ENCODE measurements around the gene ADGRG4. TPM values are rescaled to one million over a fixed set of nuclear protein-coding genes. Genes with fewer than 3 reads are reported as not detected.

The ADGRG4 gene
- total RNA-seq, 2 experiments from 2014 or later = not detected

DNA sequence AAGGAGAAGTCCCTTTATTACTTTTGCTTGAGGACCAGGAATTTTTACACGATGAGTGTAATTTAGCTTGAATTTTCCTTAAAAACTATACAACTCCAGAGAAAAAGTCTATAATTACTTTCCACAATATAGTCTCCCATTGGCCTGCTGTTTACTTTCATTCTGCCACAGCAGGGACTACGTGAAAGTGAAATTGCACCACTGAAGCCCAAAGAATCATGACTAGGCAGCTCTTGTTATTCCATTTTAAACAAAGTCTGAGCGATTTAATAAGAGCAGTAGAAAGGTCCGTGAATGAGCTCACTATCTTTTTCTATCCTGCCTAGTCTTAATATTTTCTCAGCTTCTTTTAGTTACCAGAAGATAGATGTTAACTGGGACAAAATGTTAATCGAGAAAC, 68.6 kb downstream of the ADGRG4 start:
- Histone ChIP-seq H3K9me3 (ENCODE audit: control insufficient read depth in 1 of 2, insufficient read depth in 1 of 2, low read length in 2 of 2) (no peaks in the 10 kb centered on the region), H3K4me1 (ENCODE audit: insufficient read depth, low read length) (no peaks in the 10 kb centered on the region), H3K36me3 (ENCODE audit: insufficient read depth, low read length) (no peaks in the 10 kb centered on the region), H3K4me3 (ENCODE audit: low read length) (no peak overlapping the region), H3K27me3 (ENCODE audit: control insufficient read depth in 1 of 2, insufficient read depth in 2 of 2, low read length in 2 of 2) (no peaks in the 10 kb centered on the region), H3K27ac (ENCODE audit: low read depth in 1 of 2, low read length in 2 of 2) (no peak overlapping the region)
- TF ChIP-seq, protein P1, sequence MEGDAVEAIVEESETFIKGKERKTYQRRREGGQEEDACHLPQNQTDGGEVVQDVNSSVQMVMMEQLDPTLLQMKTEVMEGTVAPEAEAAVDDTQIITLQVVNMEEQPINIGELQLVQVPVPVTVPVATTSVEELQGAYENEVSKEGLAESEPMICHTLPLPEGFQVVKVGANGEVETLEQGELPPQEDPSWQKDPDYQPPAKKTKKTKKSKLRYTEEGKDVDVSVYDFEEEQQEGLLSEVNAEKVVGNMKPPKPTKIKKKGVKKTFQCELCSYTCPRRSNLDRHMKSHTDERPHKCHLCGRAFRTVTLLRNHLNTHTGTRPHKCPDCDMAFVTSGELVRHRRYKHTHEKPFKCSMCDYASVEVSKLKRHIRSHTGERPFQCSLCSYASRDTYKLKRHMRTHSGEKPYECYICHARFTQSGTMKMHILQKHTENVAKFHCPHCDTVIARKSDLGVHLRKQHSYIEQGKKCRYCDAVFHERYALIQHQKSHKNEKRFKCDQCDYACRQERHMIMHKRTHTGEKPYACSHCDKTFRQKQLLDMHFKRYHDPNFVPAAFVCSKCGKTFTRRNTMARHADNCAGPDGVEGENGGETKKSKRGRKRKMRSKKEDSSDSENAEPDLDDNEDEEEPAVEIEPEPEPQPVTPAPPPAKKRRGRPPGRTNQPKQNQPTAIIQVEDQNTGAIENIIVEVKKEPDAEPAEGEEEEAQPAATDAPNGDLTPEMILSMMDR (IDR thresholded peaks at IDR 0.05) = no peak
- ChIA-PET CTCF (no interaction called here), POLR2A (no interaction called here)
- no peak overlapping the region for H3K4me3 Mint-ChIP-seq
- ATAC-seq (ENCODE audit: poor library complexity) = no peak
- no peaks in the 10 kb centered on the region for H3K9me3 Mint-ChIP-seq
- peaks cover 18% of the 10 kb centered on the region for H3K27me3 Mint-ChIP-seq
- no peaks in the 10 kb centered on the region for H3K4me1 Mint-ChIP-seq (ENCODE audit: low read depth)
- no peaks in the 10 kb centered on the region for H3K36me3 Mint-ChIP-seq (ENCODE audit: low read depth)
- DNase-seq = no peak
- H3K27ac Mint-ChIP-seq = no peak overlapping the region
- intact Hi-C loops (cut with DNase I, micrococcal nuclease) = no loop called here

DNA sequence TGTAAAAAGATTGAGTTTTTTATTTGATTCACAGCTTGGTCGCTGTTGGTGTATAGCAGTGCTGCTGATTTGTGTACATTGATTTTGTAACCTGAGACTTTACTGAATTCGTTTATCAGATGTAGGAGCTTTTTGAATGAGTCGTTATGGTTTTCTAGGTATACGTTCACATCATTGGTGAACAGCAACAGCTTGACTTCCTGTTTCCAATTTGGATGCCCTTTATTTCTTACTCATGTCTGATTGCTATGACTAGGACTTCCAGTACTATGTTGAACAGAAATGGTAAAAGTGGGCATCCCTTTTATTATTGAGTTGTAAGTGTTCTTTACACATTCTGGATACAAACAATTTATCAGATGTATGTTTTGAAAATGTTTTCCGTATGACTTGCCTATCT, 76.0 kb downstream of the ADGRG4 start:
- Histone ChIP-seq H3K4me1 (ENCODE audit: insufficient read depth, low read length) (no peaks in the 10 kb centered on the region), H3K9me3 (ENCODE audit: control insufficient read depth in 1 of 2, insufficient read depth in 1 of 2, low read length in 2 of 2) (no peaks in the 10 kb centered on the region), H3K27me3 (ENCODE audit: control insufficient read depth in 1 of 2, insufficient read depth in 2 of 2, low read length in 2 of 2) (no peaks in the 10 kb centered on the region), H3K27ac (ENCODE audit: low read depth in 1 of 2, low read length in 2 of 2) (no peak overlapping the region), H3K4me3 (ENCODE audit: low read length) (no peak overlapping the region), H3K36me3 (ENCODE audit: insufficient read depth, low read length) (no peaks in the 10 kb centered on the region)
- Mint-ChIP-seq H3K9me3 (no peaks in the 10 kb centered on the region), H3K4me3 (no peak overlapping the region), H3K4me1 (ENCODE audit: low read depth) (no peaks in the 10 kb centered on the region), H3K27ac (no peak overlapping the region), H3K36me3 (ENCODE audit: low read depth) (no peaks in the 10 kb centered on the region), H3K27me3 (peaks cover 6% of the 10 kb centered on the region)
- DNase-seq (no peak), ATAC-seq (ENCODE audit: poor library complexity) (no peak)
- CTCF ChIA-PET = no interaction called here
- POLR2A ChIA-PET = no interaction called here
- intact Hi-C loops (cut with DNase I, micrococcal nuclease) = no loop called here
- TF ChIP-seq, protein P1 (IDR thresholded peaks at IDR 0.05) = no peak

DNA sequence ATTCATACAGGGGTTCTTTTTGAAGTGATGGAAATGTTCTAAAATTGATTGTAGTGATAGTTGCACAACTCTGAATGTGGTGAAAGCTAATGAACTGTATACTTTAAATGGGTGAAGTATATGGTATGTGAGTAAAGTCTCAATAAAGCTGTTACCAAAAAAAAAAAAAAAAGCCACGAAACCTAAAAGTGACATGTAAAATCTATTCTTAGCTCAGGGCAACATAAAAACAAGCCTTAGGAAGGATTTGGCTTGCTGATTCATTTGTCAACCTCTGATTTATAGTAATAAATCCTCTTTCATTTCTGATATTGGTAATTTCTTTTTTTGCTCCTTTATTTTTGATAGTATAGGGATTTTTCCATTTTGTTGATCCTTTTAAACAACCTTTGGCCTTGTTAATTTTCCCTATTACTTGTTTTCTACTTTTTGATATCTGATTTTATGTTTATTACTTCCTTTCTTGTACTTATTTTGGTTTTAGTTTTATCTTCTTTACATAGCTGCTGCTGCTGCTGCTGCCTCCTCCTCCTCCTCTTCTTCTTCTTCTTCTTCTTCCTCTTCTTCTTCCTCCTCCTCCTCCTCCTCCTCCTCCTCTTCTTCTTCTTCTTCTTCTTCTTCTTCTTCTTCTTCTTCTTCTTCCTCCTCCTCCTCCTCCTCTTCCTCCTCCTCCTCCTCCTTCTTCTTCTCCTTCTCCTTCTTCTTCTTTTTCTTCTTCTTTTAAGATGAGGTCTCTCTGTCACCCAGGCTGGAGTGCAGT, 79.4 kb downstream of the ADGRG4 start:
- Histone ChIP-seq H3K4me3 (ENCODE audit: low read length) (no peak overlapping the region), H3K4me1 (ENCODE audit: insufficient read depth, low read length) (no peaks in the 10 kb centered on the region), H3K27ac (ENCODE audit: low read depth in 1 of 2, low read length in 2 of 2) (no peak overlapping the region), H3K27me3 (ENCODE audit: control insufficient read depth in 1 of 2, insufficient read depth in 2 of 2, low read length in 2 of 2) (no peaks in the 10 kb centered on the region), H3K9me3 (ENCODE audit: control insufficient read depth in 1 of 2, insufficient read depth in 1 of 2, low read length in 2 of 2) (no peaks in the 10 kb centered on the region), H3K36me3 (ENCODE audit: insufficient read depth, low read length) (no peaks in the 10 kb centered on the region)
- Mint-ChIP-seq H3K4me3 (no peak overlapping the region), H3K27me3 (peaks cover 10% of the 10 kb centered on the region), H3K27ac (no peak overlapping the region), H3K9me3 (no peaks in the 10 kb centered on the region), H3K36me3 (ENCODE audit: low read depth) (no peaks in the 10 kb centered on the region), H3K4me1 (ENCODE audit: low read depth) (no peaks in the 10 kb centered on the region)
- CTCF ChIA-PET = interaction anchor here (0.7 kb wide), 1 partner anchor 20 kb away, joined by 3 read pairs; no protein-coding TSS in a partner anchor
- ATAC-seq (ENCODE audit: poor library complexity) = no peak
- POLR2A ChIA-PET = no interaction called here
- intact Hi-C loops (cut with DNase I, micrococcal nuclease) = no loop called here
- TF ChIP-seq, protein P1 (IDR thresholded peaks at IDR 0.05) = no peak
- no peak for DNase-seq

All from CD4-positive, alpha-beta T cell (primary cell).